ENCODE data around the gene SLC39A7. TPM values are rescaled to one million over a fixed set of nuclear protein-coding genes. Genes with fewer than 3 reads are reported as not detected.

SLC39A7 gene
- total RNA-seq, 4 donors from 2014 or later, result 45.4 to 61.3 (median 58.1) TPM

- no peak overlapping the region for H3K27ac ChIP-seq
- TF ChIP-seq EP300 (IDR thresholded peaks at IDR 0.05) (no peak), POLR2A (IDR thresholded peaks at IDR 0.05) (no peak), CTCF (IDR thresholded peaks at IDR 0.05) (no peak)
- WGBS, 2 donors, result 16 to 21% methylated on average over 6 of the region's 6 CpGs
- no peak overlapping the region for H3K4me3 ChIP-seq
- no peaks in the 10 kb centered on the region for H3K4me1 ChIP-seq
- H3K27me3 ChIP-seq, result peaks cover 0 to 12% of the 10 kb centered on the region in 2 donors
- no peak for DNase-seq (ENCODE audit: low spot score in 2 of 2)
- H3K9me3 ChIP-seq, result no peaks in the 10 kb centered on the region
- H3K36me3 ChIP-seq, result no peaks in the 10 kb centered on the region
Measured at GRCh38 chr6:33235221-33235634, 34.6 kb downstream of the SLC39A7 start.

- Histone ChIP-seq H3K9me3 (no peaks in the 10 kb centered on the region), H3K27me3 (peaks cover 0 to 12% of the 10 kb centered on the region in 2 donors), H3K4me1 (no peaks in the 10 kb centered on the region), H3K27ac (no peak overlapping the region), H3K4me3 (no peak overlapping the region), H3K36me3 (no peaks in the 10 kb centered on the region)
- DNase-seq (ENCODE audit: low spot score in 2 of 2), result no peak
- TF ChIP-seq CTCF (IDR thresholded peaks at IDR 0.05), result no peak
- TF ChIP-seq EP300 (IDR thresholded peaks at IDR 0.05), result no peak
- TF ChIP-seq POLR2A (IDR thresholded peaks at IDR 0.05), result no peak
Measured at GRCh38 chr6:33236328-33236727, 35.7 kb downstream of the SLC39A7 start.

GRCh38 chr6:33236852-33237251, 36.2 kb downstream of the SLC39A7 start:
- TF ChIP-seq POLR2A (IDR thresholded peaks at IDR 0.05) (no peak), EP300 (IDR thresholded peaks at IDR 0.05) (no peak), CTCF (IDR thresholded peaks at IDR 0.05) (no peak)
- no peak overlapping the region for H3K27ac ChIP-seq
- H3K27me3 ChIP-seq, result peaks cover 0 to 12% of the 10 kb centered on the region in 2 donors
- H3K9me3 ChIP-seq, result no peaks in the 10 kb centered on the region
- H3K4me3 ChIP-seq, result no peak overlapping the region
- DNase-seq (ENCODE audit: low spot score in 2 of 2), result no peak
- H3K36me3 ChIP-seq, result no peaks in the 10 kb centered on the region
- 83 to 89% methylated on average over 6 of the region's 6 CpGs for WGBS, 2 donors
- H3K4me1 ChIP-seq, result no peaks in the 10 kb centered on the region

- Histone ChIP-seq H3K27me3 (peaks cover 0 to 12% of the 10 kb centered on the region in 2 donors), H3K4me1 (no peaks in the 10 kb centered on the region), H3K36me3 (no peaks in the 10 kb centered on the region), H3K4me3 (no peak overlapping the region), H3K27ac (no peak overlapping the region), H3K9me3 (no peaks in the 10 kb centered on the region)
- WGBS, 2 donors, result 49 to 59% methylated on average over 2 of the region's 2 CpGs
- DNase-seq (ENCODE audit: low spot score in 2 of 2), result no peak
- TF ChIP-seq CTCF (IDR thresholded peaks at IDR 0.05), result no peak
- TF ChIP-seq POLR2A (IDR thresholded peaks at IDR 0.05), result no peak
- TF ChIP-seq EP300 (IDR thresholded peaks at IDR 0.05), result no peak
Measured at GRCh38 chr6:33237741-33238140, 37.1 kb downstream of the SLC39A7 start.

- Histone ChIP-seq H3K4me3 (no peak overlapping the region), H3K4me1 (no peaks in the 10 kb centered on the region), H3K27ac (no peak overlapping the region), H3K27me3 (no peaks in the 10 kb centered on the region), H3K36me3 (no peaks in the 10 kb centered on the region), H3K9me3 (no peaks in the 10 kb centered on the region)
- 57 to 59% methylated on average over 3 of the region's 3 CpGs for WGBS, 2 donors
- no peak for DNase-seq (ENCODE audit: low spot score in 2 of 2)
- TF ChIP-seq POLR2A (IDR thresholded peaks at IDR 0.05) (no peak), CTCF (IDR thresholded peaks at IDR 0.05) (no peak), EP300 (IDR thresholded peaks at IDR 0.05) (no peak)
Measured at GRCh38 chr6:33241968-33242367, 41.3 kb downstream of the SLC39A7 start.
